CD4-positive, alpha-beta T cell treated with Interleukin-15 for 4 hours (primary cell): ENCODE measurements around the gene ABHD12B.
"Not testable (repeated sequence)": the region's sequence is repeated elsewhere in the genome, so short reads cannot be mapped to it uniquely, and the experiment has no call there.

Experiments
- DNase-seq: peaks from one replicate; pipeline ENCODE4 v3.0.0-alpha.2; 2020; ENCODE audit warnings: low spot score

Gene ABHD12B

GRCh38 chr14:50839691-50840090 lies 32.2 kb upstream of the ABHD12B start:
- no peak for DNase-seq

DNA sequence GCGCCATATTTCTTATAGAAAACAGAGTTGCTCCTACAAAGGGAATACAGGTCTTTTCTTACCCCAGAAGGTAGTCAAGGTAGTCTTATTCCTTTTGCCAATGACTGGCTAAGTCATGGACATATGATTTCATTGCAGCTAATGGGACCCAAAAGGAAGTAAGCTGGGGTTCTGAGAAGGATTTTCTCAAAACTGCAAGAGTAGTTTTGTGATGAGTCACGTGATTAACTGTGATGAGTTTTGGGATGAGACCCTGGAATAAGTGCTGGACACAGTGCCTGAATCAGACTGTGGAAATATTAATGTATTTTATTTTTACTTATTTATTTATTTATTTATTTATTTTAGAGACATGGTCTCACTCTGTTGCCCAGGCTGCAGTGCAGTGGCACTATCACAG lies 27.5 kb upstream of the ABHD12B start:
- no peak for DNase-seq

DNA sequence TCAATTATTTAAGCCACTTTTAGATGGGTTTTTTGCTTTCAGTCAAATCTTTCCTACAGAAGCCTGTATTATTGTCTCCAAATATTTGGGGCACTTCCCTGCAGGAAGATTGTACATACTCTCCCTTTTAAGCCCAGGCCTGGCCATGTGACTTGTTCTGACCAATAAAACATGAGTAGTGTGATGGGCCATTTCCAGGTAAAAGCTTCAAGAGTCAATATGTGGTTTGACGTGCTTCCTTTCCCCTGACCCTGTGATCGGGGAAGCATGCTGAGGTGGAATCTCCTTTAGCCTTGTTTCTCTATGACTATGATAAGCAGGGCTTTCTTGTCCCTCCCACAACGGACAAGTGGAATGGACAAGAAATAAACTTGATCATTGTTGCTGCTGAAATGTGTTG lies 26.7 kb upstream of the ABHD12B start:
- no peak for DNase-seq

DNA sequence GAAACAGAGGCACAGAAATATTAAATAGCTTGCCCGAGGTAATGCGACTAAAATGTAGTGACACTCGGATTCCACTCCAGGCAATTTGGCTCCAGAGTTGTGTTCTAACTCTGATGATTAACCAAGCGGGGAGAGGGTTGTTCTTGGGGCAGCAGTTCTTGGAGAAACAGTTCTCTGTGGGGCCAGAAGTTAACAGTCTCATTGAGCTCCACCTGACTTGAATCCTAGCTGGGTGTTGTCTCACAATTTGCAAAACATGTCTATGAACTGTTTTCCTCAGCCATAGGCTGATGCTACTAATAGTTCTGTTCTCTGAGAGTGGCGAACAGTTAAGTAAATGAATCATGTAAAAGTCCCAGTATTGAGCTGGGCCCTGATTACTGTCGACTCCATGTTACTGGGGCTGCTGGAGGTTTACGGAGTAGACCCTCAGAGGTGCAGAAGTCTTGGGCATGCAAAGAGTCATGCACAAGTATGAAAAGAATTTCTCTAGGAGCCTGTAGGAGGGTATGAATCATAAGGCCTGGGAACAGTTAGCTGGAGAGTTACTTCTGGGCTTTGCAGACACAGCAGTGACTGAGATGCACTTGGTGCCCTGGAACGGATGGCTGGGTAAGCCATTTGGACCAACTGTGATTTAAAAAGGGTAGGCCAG lies 25.5 kb upstream of the ABHD12B start:
- no peak for DNase-seq

DNA sequence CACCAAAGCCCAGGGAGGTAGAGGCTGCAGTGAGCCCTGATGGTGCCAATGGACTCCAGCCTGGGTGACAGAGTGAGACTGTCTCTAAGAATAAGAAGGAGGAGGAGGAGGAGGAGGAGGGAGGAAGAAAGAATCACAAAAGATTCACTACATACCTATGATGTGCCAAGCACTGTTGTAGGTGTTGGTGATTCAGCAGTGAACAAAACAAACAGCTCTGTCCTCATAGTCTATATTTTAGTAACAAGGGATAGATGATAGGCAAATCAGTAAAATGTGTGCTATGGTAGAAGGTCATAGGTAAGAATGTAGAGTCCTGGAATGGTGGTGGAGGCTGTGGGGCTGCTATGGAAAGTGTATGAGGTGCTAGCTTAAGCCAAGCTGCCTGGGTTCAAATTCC lies 18.0 kb upstream of the ABHD12B start:
- no peak for DNase-seq

- DNase-seq = no peak
Observed at GRCh38 chr14:50854521-50854920, 17.3 kb upstream of the ABHD12B start.

DNA sequence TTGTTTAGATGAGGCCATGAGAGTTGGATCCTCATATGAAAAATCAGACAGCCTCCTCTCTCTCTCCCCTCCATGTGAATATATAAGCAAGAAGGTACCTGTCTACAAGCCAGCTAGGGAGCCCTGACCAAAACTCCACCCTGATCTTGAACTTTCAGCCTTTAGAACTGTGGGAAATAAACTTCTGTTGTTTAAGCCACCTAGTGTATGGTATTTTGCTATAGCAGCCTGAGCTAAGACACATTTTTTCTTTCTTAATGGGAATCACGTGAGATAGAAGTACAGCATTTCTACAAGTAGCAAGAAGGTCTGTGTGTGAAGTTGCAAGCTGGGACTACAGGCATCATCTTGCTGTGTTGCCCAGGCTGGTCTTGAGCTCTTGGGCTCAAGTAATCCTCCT lies 16.3 kb upstream of the ABHD12B start:
- DNase-seq = no peak

- DNase-seq = no peak
Observed at GRCh38 chr14:50856660-50857059, 15.2 kb upstream of the ABHD12B start.

DNA sequence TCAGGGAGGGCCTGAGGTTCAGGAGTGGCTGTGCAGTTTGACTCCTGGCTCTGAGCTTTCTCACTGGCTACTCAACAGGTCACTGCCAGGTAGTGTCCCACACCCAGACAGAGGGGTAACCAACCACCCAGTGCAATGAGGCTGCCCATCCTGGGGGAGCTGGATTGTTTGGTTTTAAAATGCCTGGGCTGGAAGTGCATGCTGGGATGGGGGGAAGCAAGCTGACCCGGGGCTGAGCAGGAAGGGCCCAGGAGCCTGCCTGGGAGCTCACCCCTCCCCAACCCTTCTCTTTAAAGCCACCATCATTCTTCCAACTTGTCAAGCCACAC lies 12.6 kb upstream of the ABHD12B start:
- no peak for DNase-seq

GRCh38 chr14:50860478-50861086 lies 11.3 kb upstream of the ABHD12B start:
- DNase-seq = peak; percentile 91

DNA sequence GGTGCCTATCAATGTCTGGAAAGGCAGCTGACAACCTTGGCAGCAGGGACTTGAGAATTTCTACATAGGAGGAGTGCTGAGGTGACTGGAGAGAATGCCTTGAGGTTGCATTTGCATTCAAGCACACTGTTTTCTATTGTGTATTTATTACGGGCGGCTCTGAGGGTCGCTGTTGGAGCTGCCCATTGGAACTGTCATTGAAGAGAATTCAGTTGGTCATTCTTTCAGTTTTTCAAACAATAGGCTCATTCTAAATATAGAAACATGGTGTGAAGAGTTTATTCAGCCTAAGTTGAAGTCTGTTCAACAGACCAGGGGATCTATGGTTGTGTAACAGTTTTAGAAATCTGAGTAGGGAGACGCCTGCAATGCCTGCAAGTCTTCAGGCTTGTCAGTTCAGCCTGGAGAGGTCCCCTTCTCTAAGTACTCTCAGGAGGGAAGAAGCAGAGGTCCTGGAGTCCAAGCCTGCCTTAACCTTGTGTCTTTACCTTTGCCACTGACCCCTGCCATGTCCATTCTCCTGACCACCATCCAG lies 9.8 kb upstream of the ABHD12B start:
- DNase-seq = no peak

DNA sequence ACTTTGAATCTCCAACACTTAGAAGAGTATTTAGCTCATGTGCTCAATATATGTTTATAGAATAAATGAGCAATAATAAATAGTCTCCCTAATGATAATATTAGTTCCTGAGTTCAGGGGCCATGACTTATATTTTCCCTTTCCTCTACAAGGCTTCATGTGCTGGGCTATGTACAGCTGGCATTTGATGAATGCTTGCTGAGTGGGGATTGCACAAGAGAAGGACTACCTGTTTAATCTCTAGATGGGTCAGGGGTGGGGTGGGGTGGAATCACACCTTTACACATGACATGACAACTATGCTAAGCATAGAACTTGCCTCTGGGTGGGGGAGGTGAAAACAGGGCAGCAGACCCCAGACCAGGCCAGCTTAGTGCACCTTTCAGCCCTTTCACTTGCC lies 7.6 kb upstream of the ABHD12B start:
- DNase-seq = no peak

- no peak for DNase-seq
Observed at GRCh38 chr14:50864946-50865345, 6.9 kb upstream of the ABHD12B start.

DNA sequence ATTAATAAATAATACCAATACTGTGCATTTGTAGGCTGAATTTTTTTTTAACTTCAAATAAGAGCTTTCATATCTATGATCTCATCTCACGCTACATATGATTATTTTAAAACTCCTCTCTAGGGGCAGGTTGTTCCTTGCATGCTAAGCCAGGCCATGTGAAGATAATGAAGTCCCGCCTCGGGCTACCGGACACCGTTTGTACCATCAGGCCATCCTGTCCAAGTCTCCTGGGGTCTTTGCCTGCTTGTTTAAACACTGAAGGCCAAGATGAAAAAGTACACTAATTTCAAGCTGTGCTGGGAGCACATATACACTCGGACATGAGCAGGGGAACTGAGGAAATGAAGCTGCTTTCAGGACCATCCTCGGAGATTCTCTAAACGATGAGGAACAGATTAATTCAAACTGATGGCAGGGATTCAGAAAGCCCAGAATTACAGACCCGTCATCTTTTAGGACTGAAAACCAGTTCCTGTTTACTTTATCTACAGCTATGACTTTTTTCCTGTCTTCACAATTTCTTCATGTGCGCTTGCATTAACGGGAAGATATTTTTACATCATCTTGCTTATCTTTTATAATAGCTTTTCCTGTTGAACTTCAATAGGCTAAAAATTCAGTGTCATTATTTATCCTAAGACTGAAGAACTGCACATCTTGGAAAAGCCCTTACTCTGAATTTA lies 6.3 kb upstream of the ABHD12B start:
- DNase-seq = no peak

DNA sequence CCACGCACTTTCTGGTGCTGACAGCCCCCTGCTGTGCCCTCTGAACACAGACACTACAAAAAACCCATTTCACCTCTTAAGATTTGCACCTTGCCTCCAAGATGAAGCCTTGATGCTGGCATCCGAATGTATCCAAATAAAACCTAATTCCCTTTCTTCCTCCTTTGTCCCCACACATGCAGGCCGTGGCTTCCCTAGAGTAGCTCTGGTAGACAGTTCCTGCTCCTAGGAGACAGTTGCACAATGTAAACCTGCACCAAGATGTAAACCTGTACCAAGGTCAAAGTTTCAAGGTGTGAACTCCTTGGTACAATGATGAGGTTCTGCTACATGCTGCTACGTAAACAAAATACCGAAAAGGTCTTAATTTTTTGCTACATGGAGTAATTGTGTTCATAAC lies 625 bp upstream of the ABHD12B start:
- DNase-seq = no peak

GRCh38 chr14:50874757-50875156 lies 2.9 kb downstream of the ABHD12B start:
- no peak for DNase-seq

DNA sequence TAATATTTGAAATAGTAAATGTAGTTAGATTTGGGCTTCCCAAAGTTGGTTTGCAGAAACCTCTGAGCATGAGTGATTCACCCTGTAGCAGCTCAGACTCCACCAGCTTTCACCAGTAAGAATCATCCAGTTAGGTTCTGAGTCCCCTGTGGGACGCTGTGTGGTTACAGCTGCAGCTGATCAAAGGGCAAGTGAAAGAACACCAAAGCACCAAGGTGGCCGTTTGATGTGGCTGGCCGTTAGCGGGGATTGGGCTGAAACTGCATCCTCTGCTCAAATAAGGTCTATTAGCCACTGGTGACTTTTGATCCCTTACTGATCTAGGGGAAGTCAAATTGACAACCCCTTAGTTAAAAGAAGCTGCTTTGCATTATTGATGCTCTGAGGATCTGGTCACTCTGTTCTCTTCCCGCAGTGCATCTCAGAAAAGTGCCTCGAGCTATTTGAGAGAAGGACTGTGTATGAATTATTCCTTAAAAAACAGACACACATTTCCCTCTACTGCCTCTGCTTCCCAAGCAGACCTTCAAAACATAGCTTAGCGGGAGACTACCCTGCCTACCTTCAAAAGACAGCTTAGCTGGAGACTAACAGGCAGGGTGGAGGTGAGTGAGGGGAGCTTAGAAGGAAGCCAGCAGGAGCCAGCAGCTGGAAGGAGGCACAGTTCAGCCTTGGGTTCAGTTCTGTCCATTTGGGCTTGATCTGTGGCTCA lies 3.7 kb downstream of the ABHD12B start:
- peak; percentile 60 for DNase-seq

- DNase-seq = no peak
Observed at GRCh38 chr14:50882932-50883826, 11.3 kb downstream of the ABHD12B start.

- no peak for DNase-seq
Observed at GRCh38 chr14:50883827-50884197, 12.0 kb downstream of the ABHD12B start.

DNA sequence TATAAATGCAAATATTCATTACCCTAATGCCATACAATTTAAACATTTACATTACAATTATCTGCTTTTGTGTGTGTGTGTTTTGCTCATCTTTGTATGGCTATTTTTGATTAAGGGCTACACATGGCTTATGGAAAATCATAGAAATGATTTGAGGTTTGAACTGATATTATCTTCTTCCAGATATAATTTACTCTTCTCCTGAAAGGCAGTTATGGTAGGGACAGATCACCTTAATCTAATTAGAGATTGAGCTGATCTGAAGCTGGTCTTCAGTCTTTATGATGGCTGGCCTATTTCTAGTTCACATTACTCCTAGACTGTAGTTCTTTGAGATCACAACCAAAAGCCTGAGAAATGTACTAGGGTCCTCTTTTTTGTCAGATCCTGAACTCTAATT lies 15.6 kb downstream of the ABHD12B start:
- DNase-seq = no peak

- DNase-seq = no peak
Observed at GRCh38 chr14:50892255-50892654, 20.4 kb downstream of the ABHD12B start.

DNA sequence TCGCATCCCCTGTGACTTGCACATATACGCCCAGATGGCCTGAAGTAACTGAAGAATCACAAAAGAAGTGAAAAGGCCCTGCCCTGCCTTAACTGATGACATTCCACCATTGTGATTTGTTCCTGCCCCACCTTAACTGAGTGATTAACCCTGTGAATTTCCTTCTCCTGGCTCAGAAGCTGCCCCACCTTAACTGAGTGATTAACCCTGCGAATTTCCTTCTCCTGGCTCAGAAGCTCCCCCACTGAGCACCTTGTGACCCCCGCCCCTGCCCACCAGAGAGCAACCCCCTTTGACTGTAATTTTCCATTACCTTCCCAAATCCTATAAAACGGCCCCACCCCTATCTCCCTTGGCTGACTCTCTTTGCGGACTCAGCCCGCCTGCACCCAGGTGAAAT lies 24.6 kb downstream of the ABHD12B start:
- not testable (repeated sequence) for DNase-seq
